Peyer's patch (tissue), 4 donors: ENCODE measurements around the gene GIPC1. TPM values are rescaled to one million over a fixed set of nuclear protein-coding genes. Genes with fewer than 3 reads are reported as not detected.

Source experiments
- DNase-seq, 3 donors: peaks; one replicate each; pipeline ENCODE4 v3.0.0-alpha.2; 2017 to 2019
- H3K27ac ChIP-seq, 4 donors: fragments of 200-600 bp; sonication (generic); one replicate each; pipeline ENCODE4 v1.5.1; 2016 to 2019
- H3K27me3 ChIP-seq, 2 donors: fragments of 200-600 bp; sonication (generic); one replicate each; pipeline ENCODE4 v1.5.1; 2019
- H3K36me3 ChIP-seq, 3 donors: fragments of 200-600 bp; sonication (generic); one replicate each; pipeline ENCODE4 v1.5.1; 2016 to 2019
- H3K4me1 ChIP-seq, 4 donors: fragments of 200-600 bp; sonication (generic); one replicate each; pipeline ENCODE4 v1.5.1; 2016 to 2019
- H3K4me3 ChIP-seq, 4 donors: fragments of 200-600 bp; sonication (generic); 1 replicate in 3 of 4; 2 replicates in 1 of 4; pipeline ENCODE4 v1.5.1; 2016 to 2019; ENCODE audit warnings: mild to moderate bottlenecking in 1 of 4
- H3K9me3 ChIP-seq, 4 donors: fragments of 200-600 bp; sonication (generic); one replicate each; pipeline ENCODE4 v1.5.1; 2016 to 2019; ENCODE audit warnings: mild to moderate bottlenecking in 1 of 4
- CTCF ChIP-seq, 6 experiments: fragments of 450-650 bp in 4 of 6; fragments of 200-600 bp in 2 of 6; sonication (generic) in 1 of 6; IDR thresholded peaks; one replicate each; pipeline ENCODE4 v1.5.1; 2017 to 2019; ENCODE audit warnings: antibody characterized with exemption in 6 of 6, mild to moderate bottlenecking in 3 of 6, moderate library complexity in 1 of 6
- POLR2A ChIP-seq, 2 donors: fragments of 450-650 bp; IDR thresholded peaks; one replicate each; pipeline ENCODE4 v1.5.1; 2017; ENCODE audit warnings: antibody characterized with exemption in 2 of 2, mild to moderate bottlenecking in 2 of 2, moderate library complexity in 2 of 2
- total RNA-seq, 4 donors: library from RNA; depleted of rRNA; stranded (reverse); fragments of >200 nt; gene quantifications; one replicate each; pipeline ENCODE4 v1.1.0, GENCODE V29; 2016

GIPC1 gene
- total RNA-seq, 4 donors from 2014 or later: 45.8 to 68.5 (median 65.2) TPM

- Histone ChIP-seq H3K36me3 (peaks cover 0 to 85% (median 0%) of the 10 kb centered on the region in 3 donors), H3K27ac (no peak overlapping the region), H3K4me1 (no peaks in the 10 kb centered on the region), H3K27me3 (no peaks in the 10 kb centered on the region), H3K9me3 (no peaks in the 10 kb centered on the region), H3K4me3 (no peak overlapping the region)
- TF ChIP-seq POLR2A (IDR thresholded peaks at IDR 0.05) (no peak), CTCF (IDR thresholded peaks at IDR 0.05) (no peak)
- no peak for DNase-seq
Observed at GRCh38 chr19:14450168-14450874, 45.6 kb downstream of the GIPC1 start.

- H3K4me1 ChIP-seq: no peaks in the 10 kb centered on the region
- DNase-seq: no peak
- H3K36me3 ChIP-seq: peaks cover 0 to 86% (median 0%) of the 10 kb centered on the region in 3 donors
- H3K9me3 ChIP-seq: no peaks in the 10 kb centered on the region
- TF ChIP-seq CTCF (IDR thresholded peaks at IDR 0.05): no peak
- no peak for TF ChIP-seq POLR2A (IDR thresholded peaks at IDR 0.05)
- H3K27ac ChIP-seq: no peak overlapping the region
- H3K27me3 ChIP-seq: no peaks in the 10 kb centered on the region
- H3K4me3 ChIP-seq: no peak overlapping the region
Observed at GRCh38 chr19:14449321-14449720, 46.6 kb downstream of the GIPC1 start.

DNA sequence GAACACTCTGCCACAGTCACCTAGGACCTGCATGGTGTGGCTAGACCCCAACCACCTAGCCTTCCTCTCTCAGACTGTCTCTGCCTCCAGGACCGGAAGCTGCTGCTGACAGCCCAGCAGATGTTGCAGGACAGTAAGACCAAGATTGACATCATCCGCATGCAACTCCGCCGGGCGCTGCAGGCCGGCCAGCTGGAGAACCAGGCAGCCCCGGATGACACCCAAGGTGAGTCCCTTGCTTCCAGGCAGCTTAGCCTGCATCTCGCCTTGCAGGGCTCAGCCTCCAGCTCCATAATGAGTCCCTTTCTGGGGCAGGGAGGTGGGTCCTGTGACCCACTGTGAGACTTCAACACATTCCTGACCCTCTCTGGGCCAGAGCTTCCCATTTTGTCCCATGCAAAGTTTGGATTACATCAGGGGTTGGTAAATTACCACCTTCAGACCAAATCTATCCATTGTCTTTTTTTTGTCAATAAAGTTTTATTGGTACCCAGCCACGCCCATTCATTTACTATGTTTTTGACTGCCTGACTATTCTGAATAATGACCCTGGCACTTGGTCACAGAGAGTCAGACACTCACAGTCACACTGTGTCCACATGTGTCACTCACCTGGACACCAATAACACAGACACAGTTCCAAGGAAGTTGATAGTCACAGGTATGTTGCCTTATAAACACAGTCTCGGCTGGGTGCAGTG is 49.4 kb downstream of the GIPC1 start:
- peaks cover 0 to 92% (median 0%) of the 10 kb centered on the region in 3 donors for H3K36me3 ChIP-seq
- TF ChIP-seq CTCF (IDR thresholded peaks at IDR 0.05): no peak
- no peak for TF ChIP-seq POLR2A (IDR thresholded peaks at IDR 0.05)
- no peak for DNase-seq

DNA sequence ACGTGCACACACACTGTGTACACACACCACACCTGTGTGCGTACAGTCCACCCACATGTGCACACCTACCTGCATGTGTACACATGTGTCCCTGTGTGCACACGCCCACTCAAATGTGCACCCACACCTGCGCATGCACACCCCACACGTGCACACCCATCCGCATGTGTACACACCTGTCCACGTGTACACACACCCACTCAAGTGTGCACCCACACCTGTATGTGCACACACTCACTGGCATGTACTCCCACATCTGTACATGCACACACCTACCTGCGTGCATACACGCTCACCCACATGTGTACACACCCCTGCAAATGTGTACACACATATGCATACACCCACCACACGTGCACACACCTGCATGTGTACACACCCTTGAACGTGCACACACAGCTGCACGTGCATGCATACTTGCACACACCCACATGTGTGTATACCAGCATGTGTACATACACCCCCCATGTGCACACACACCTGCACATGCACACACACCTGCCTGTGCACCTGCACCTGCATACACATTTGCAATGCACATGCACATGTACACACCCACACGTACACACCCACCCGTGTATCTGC is 52.2 kb downstream of the GIPC1 start:
- Histone ChIP-seq H3K36me3 (peaks cover 0 to 68% (median 0%) of the 10 kb centered on the region in 3 donors), H3K4me3 (no peak overlapping the region), H3K27ac (no peak overlapping the region), H3K9me3 (no peaks in the 10 kb centered on the region), H3K4me1 (peaks cover 0 to 26% (median 8%) of the 10 kb centered on the region in 4 donors), H3K27me3 (no peaks in the 10 kb centered on the region)
- DNase-seq: no peak
- TF ChIP-seq POLR2A (IDR thresholded peaks at IDR 0.05) (no peak), CTCF (IDR thresholded peaks at IDR 0.05) (no peak)

More for the DNA sequence above, 49.4 kb downstream of the GIPC1 start:
- Histone ChIP-seq H3K27me3 (no peaks in the 10 kb centered on the region), H3K27ac (no peak overlapping the region), H3K4me1 (peaks cover 0 to 1% (median 0%) of the 10 kb centered on the region in 4 donors), H3K9me3 (no peaks in the 10 kb centered on the region), H3K4me3 (no peak overlapping the region)

- DNase-seq: no peak
- no peak for TF ChIP-seq POLR2A (IDR thresholded peaks at IDR 0.05)
- TF ChIP-seq CTCF (IDR thresholded peaks at IDR 0.05): no peak
- Histone ChIP-seq H3K9me3 (no peaks in the 10 kb centered on the region), H3K27ac (no peak overlapping the region), H3K27me3 (no peaks in the 10 kb centered on the region), H3K4me1 (peaks cover 0 to 29% (median 8%) of the 10 kb centered on the region in 4 donors), H3K36me3 (peaks cover 0 to 61% (median 0%) of the 10 kb centered on the region in 3 donors), H3K4me3 (no peak overlapping the region)
Observed at GRCh38 chr19:14442891-14443631, 52.9 kb downstream of the GIPC1 start.
